GM19372 (cell line): ENCODE measurements around the gene TFF2.

Source experiments
- ATAC-seq: cut with Tn5 transposase; IDR thresholded peaks from one replicate; pipeline ENCODE4 v1.9.1; 2021; ENCODE audit warnings: mild to moderate bottlenecking, low read depth, moderate library complexity; ENCODE audit not compliant: unreplicated experiment

The TFF2 gene

DNA sequence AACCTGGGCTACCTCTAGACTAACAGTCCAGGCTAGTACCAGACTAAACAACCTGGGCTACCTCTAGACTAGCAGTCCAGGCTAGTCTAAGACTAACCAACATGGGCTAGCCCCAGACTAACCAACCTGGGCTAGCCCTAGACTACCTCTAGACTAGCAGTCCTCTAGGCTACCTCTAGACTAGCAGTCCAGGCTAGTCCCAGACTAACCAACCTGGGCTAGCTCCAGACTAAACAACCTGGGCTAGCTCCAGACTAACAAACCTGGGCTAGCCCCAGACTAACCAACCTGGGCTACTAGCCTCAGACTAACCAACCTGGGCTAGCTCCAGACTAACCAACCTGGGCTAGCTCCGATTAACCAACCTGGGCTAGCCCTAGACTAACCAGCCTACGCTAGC lies 2.0 kb downstream of the TFF2 start:
- no peak for ATAC-seq

DNA sequence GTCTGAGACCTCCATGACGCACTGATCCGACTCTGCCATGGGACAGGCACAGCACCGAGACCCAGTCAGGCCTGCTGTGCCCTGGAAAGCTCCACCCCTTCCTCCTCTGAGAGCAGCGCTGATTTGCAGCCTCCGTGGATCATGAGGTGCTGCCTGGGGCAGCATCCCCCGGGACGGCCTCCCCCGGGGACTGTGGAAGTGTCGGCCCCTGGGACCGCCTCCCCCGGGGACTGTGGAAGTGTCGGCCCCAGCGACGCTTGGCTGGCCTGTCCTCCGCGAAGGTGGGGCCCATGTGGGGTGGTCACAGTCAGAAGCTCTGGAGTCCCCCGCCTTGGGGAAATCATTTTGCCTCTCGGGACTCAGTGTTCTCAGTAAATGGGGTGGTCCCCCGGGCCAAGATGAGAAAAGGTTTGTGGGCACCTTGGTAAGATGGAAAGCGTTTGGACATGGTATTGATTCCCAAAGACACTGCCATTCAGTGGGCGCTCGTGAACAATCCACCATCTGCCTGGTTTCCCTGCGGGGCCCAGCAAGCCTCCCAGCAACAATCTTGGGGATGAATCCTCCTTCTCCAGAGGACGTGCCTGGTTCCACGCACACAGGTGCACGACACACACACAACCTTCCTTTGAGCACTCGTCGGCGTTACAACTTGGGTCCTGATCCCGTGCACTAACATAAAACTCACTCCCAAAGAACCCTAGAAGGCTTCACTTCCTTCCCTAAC lies 3.0 kb downstream of the TFF2 start:
- no peak for ATAC-seq

DNA sequence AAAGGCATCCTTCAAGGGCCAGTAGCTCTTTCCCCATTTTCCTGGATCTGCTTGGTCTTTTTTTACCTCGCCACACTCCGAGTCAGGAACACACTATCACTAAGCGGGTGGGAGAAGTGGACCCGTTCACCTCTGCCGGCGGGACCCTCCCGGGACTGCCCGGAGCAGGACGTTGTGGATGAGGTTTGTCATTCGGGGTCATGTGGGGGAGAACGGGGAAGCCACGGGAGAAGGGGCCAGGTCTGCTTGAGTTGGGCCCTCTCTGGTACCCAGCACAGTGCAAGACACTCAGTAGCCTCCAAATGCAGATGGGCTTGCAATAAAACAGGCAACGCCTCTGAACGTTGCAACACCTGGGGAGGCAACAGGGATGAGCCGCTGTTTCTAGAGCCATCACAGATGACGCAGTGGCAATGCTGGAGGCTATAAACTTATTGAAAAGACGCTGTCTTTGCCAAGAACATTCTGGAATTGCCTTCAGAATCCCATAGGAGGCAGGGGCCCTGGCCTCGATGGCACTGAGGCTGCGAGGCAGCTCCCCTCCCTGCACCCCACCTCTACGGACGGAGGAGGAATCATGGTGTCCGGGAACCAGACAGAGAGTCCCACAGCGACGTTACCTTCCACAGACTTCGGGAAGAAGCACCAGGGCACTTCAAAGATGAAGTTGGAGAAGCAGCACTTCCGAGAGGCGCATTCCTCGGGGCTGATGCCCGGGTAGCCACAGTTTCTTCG lies 3.8 kb downstream of the TFF2 start:
- ATAC-seq = no peak

DNA sequence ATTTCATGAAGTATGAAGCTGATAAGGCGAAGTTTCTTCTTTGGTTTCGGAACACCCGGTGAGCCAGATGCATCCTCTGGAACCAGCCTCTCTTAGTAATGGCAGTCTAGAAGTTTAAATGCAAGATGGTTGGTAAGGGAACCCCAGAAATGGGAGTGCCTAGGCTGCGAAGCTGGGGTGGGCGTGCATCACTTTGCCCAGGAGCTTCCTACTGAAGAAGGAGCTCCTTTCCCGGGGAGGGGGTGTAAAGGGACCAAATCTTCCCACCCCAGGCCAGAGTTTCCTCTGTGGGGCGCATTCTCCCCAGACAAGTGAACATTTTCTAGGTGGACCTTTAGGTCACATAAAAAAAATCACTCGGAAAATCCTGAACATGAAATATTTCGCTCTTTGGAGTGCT lies 4.4 kb downstream of the TFF2 start:
- ATAC-seq = no peak

DNA sequence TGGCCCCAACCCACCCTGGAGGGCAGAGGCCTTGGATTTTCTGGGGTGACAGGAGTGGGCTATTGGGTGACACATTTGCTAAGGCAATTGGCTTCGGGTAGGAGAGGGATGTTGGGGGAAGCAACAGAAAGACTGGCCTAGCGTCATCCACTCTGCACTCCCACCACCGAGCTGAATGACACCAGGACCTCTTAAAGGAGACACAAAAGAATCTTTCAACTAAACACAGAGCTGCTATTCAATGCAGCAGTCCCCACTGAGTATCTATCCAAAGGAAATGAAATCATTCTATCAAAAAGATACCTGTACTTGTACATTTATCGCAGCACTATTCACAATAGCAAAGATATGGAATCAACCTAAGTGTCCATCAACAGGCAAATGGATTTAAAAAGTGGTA lies 6.2 kb downstream of the TFF2 start:
- ATAC-seq = no peak

DNA sequence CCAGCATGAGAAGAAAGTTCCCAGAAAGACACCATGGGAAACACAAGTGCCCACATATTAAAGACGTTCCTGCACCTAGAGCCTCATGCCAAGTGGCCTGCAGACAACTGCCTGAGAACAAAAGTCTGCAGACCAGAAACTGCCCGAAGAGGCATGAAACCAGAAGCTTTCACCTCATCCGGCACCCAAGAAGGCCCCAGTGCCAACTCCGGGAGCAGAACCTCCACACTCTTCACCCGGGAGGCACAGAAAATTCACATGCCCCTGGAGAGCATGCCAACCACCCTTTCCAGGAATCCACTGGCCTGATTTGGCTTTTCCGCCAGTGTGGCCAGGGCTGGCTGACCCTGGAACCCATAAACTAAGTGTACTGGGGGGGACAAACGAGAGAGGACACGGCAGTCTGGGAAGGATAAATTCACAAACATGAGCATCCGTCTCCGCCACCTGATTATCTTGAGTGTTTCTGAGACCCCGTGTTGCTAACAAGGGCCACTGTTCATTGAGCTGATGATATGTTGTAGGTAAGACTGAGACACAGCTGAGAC lies 6.8 kb downstream of the TFF2 start:
- no peak for ATAC-seq

DNA sequence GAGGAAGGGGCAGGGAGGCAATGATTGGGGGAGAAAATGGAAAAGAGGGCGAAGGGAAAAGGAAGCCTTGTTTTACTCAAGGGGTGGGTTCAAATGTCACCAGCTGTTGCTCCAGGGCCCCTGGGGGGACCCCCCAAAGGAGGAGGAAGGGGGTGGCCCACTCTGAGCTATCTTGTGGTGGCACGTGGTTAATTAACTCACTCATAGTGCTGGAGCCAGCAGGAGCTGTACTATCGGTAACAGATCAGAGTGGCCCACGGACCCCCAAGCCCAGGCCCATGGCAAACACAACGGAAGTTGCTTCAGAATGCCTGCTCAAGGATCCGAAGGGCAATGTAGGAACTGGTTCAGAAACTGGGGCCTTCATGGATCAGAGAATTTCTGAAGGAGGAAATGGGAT lies 7.2 kb downstream of the TFF2 start:
- ATAC-seq = no peak

DNA sequence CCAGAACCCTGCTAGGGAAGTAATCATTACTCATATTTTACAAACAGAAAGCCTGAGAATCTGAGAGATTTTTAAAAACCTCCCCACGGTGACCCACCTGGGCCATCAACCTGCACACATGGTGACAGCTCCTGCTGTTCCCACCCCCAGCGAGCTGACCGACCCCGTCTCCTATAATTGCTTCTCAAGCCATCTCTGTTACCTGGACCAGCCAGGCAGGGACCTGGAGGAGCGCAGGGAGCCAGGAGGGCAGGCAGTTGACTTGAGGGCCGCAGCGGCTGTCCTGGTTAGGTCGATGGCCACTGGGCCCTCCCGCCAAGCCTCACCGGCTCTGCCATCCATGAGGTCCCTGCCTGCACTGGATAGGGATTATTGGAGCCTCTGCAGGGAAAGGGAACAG lies 7.7 kb downstream of the TFF2 start:
- ATAC-seq = no peak

DNA sequence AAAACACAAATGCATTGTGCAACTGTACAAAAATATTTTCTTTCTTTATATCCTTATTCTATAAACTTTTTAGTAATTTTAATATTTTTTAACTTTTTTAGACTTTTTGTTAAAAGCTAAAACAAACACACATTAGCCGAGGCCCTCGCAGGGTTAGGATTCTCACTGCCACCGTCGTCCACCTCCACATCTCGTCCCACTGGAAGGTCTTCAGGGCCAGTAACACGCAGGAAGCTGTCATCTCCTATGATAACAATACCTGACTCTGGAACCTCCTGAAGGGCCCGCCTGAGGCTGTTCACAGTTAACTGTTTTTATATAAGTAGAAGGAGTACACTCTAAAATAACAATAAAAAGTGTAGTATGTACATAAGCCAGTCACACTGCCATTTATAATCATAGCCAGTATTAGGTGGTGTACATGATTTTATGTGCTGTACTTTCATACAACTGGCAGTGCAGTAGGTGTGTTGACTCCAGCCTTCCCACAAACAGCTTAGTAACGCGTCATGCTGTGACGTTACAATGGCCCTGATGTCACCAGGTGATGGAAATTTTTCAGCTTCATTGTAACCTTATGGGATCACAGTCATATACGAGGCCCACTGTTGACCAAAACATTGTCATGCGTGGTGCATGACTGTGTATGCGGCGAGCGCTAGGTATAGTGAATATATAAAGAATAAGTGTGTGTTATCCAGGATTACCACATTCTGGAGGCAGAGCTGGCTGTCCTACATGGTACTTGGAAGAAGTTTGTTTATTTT lies 8.8 kb downstream of the TFF2 start:
- ATAC-seq = no peak

DNA sequence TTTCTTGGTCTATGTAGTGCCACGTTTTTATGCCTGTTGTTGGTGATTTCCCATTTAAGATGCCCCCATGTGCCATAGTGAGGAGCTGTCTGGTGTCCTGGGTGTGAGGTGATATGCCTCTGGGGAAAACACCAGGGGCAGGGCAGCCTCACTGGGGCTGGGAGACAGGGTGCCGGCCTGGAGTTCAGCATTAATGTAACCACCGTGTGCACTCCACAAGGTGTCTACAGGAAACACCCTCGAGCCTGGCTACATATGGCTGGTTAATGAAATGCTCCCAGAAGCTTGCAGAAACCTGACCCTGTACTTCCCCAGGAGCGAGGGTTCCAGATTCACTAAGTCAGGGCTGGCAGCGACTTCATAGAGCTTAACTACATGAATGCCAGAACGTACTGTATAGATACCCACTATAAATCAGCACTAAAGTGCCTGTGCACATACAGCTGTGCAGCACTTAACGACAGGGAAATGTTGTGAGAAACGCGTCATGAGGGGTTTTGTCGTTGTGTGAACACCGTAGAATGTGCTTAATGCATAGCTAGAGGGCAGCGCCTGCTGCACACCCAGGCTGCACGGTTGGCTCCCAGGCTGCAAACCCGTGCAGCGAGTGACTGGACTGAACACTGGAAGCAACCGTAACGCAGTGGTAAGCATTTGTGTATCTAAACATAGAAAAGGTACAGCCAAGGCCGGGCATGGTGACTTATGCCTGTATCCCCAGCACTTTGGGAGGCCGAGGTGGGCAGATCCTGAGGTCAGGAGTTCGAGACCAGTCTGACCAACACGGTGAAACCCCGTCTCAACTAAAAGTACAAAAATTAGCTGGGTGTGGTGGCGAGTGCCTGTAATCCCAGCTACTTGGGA lies 10.4 kb downstream of the TFF2 start:
- no peak for ATAC-seq

DNA sequence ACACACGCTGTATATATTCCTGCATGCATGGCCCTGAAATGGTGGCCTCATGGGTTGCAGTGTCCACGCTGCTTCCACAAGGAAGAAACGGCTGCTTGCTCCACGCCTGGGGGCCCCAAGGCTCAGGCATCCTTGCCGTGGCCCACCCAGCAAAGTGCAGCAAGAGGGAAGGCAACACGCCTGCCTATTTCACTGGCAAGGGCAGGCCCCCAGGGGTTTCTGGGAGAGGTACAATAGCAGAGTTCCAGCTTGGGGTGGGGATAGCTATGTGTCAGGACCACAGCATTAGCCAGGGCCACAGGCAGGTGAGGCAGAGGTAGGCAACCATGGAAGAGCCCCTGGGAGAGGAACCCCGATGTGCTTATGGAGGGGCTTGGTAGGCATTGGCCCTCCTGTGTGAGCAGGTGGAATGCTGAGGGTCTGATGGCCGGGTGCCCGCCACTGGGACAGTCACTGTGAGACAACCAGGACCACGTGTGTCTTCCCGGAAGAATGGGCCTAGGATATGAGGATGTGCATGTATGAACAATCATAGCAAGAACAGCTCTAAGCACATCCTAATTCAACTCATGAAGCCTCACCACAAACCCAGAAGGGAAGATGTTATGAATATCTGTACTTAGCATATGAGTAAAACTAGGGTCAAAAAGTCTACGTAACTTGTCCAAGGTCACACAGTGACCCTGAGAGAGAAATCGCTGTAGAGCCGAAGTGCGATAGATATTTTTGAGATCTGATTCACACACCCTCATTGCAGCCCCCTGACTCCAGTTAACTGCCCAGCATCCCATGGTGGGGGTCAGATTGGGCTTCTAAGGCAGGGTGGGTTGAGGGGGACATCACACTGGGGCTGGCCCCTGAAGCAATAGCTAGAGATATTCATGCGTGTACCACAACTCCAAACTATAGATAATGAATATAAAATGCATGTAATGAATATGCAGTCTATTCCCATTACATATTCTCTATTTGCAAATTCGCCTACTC lies 11.8 kb downstream of the TFF2 start:
- no peak for ATAC-seq

DNA sequence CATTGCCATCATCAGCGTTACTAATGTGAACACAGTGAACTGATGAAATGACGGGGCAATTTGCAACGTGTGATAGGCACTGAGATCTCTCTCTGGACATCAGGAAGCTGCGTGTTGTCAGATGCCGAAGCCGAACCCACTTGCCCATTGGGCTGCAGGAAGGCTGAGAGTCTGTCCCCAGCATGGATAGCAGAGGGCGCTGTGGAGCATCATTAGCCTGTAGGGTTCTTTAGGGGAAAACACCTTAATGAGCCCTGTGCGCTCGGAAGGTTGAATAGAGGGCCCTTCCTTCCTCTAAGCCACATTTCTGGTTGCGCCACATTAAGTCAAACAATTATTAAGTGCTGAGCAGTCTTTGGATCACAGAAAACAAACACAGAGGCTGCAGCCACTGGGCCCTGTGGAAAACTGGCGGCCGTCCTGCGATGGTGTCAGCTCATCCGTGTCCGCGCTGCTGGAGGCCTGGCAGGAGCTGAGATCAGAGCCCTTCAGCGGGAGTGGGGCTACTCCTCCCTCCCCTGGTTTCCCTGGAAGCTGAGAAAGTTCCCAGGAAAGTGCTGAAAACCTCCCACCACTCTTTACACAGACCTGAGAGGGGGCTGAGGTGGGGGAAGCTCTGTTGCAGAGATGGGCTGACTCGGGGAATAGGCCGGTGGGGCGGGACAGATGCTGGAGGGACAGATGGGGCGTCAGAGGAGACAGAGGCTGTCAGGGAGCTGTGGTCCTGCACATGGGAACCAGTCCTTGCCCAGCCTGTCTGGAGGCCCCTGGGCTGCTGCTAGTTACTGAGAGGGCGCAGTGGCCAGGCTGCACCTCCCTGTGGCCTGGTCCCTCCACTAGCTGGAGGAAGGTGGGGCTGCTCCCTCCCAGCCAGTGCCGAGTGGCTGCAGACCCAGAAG lies 12.7 kb downstream of the TFF2 start:
- no peak for ATAC-seq

DNA sequence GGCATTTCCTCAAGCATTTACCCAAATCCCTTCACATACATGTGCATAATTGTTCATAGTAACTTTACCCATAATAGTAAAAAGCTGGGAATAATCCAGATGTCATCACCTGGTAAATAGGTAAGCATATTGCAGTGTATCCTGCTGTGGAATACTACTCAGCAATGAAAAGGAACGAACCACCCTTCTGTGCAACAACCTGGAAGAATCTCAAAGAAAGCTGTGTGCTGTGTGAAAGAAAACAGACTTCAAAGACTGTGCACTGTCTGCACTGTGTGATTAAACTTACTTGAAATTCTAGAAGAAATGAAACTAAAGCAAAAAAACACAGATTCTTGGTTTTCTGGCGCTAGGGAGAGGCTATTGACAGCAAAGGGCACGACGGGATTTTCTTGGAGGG lies 13.5 kb downstream of the TFF2 start:
- no peak for ATAC-seq

DNA sequence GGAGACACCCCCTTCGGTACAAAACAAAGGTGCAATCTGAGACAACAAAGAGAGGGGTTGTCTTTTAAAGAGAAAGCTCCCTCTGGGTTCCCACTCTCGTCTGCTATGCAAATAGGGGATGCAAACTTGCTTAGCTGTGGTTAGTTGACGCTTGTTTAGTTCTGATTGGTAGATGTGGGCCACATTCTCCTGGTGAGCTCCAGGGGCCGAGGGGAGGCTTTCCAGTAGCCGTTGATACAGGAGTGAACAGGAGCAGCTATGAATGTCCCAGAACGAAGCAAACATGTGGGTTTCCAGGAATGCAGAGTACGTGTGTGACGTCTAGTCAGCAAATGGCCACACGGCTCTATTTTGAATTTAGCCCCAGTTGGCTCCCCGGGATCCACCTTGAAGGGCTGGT lies 14.7 kb downstream of the TFF2 start:
- ATAC-seq = no peak

DNA sequence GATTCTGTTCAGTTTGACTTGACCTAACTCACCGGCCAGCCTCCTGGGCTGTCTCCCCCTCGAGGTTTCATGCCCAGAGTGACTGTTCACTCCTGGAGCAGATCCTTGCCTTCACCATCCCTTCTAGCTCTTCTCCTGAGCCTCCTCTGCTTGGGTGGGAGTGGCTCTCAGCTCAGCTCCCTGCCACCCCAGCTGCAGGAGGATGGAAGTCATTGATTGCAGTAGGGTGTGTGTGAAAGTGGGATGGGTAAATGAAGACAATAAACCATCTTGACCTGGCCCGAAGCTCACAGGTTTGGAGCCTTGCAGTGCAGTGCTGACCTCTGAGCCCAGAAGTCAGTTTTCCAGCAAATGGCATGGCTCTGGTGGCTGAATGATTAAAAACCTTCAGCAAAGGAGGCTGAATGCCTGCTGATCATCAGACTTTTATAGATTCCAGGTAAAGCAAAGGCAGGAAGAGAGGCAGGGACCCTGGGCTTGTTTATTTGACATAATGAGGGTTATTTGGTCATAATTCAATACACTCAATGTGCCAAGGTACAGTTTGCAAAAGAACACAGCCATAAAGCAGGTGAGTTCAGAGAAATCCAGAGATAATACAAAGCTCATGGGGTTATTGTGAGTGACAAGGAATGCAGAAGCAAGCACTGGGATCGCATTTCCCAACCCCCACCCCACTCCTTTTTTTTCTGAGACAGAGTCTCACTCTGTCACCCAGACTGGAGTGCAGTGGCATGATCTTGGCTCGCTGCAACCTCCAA lies 18.1 kb downstream of the TFF2 start:
- no peak for ATAC-seq

DNA sequence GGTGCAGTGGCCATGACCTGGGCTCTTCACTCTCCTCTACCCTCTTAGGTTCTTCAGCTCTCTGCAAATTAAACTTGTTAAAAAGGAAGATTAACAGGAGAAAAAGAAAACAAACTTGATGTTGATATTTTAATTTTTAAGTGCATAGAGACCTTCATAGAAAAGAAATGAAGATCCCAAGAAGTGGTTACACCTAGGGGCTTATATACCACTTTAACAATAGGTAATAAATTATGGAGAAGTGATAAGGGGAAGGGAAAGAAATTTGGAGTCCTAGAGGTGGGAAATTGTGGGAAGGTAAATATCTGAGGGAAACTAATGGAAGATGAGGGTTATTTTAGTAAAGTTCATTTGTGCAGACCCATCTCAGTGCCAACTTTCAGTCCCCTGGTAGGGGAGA lies 19.1 kb downstream of the TFF2 start:
- ATAC-seq = no peak
